Neuronal stem cell (in vitro differentiated cells): ENCODE data around the gene LYPD5.

ENCODE experiments used
- DNase-seq: peaks from one replicate; pipeline ENCODE4 v3.0.0-alpha.2; 2013; ENCODE audit warnings: low spot score
- H2AFZ ChIP-seq: one replicate; pipeline ENCODE4 v1.6.1; 2013; ENCODE audit warnings: mild to moderate bottlenecking, low read length, inconsistent platforms
- H2AK5ac ChIP-seq: 2 replicates; pipeline ENCODE4 v1.6.1; 2013; ENCODE audit warnings: low read depth, mild to moderate bottlenecking, inconsistent platforms, low read length, moderate library complexity, mixed read lengths
- H2BK120ac ChIP-seq: 2 replicates; pipeline ENCODE4 v1.6.1; 2013; ENCODE audit warnings: low read depth, mild to moderate bottlenecking, inconsistent platforms, low read length, moderate library complexity, mixed read lengths
- H2BK12ac ChIP-seq: one replicate; pipeline ENCODE4 v1.6.1; 2013; ENCODE audit warnings: low read length, inconsistent platforms
- H2BK15ac ChIP-seq: 2 replicates; pipeline ENCODE4 v1.6.1; 2013; ENCODE audit warnings: mild to moderate bottlenecking, low read length, inconsistent platforms, mixed read lengths
- H2BK5ac ChIP-seq: one replicate; pipeline ENCODE4 v1.6.1; 2013; ENCODE audit warnings: inconsistent platforms, mild to moderate bottlenecking, low read length, moderate library complexity
- H3K14ac ChIP-seq: one replicate; pipeline ENCODE4 v1.6.1; 2013; ENCODE audit warnings: low read length, inconsistent platforms
- H3K18ac ChIP-seq: 2 replicates; pipeline ENCODE4 v1.6.1; 2013; ENCODE audit warnings: low read length, inconsistent platforms
- H3K23ac ChIP-seq: 2 replicates; pipeline ENCODE4 v1.6.1; 2013; ENCODE audit warnings: low read depth, mild to moderate bottlenecking, mixed read lengths, low read length, inconsistent platforms; ENCODE audit not compliant: poor library complexity
- H3K27ac ChIP-seq: replicated peaks from 3 replicates; pipeline ENCODE4 v1.5.1; 2013; ENCODE audit warnings: low read length, inconsistent platforms
- H3K27me3 ChIP-seq, 3 experiments: 2 replicates each; pipeline ENCODE4 v1.6.1; 2013; ENCODE audit warnings: low read length in 3 of 3, mild to moderate bottlenecking in 2 of 3, inconsistent platforms in 1 of 3, low read depth in 1 of 3, mixed read lengths in 1 of 3, moderate library complexity in 1 of 3; ENCODE audit not compliant: control insufficient read depth in 3 of 3, insufficient read depth in 3 of 3
- H3K36me3 ChIP-seq, 2 donors: replicated peaks in 1 of 2; 2 replicates each; pipeline ENCODE4 v1.6.1; 2013; ENCODE audit warnings: low read length in 2 of 2; ENCODE audit not compliant: control insufficient read depth in 2 of 2, insufficient read depth in 2 of 2
- H3K4ac ChIP-seq: 2 replicates; pipeline ENCODE4 v1.6.1; 2013; ENCODE audit warnings: inconsistent platforms, mild to moderate bottlenecking, low read length, moderate library complexity
- H3K4me1 ChIP-seq, 2 donors: 1 replicate in 1 of 2; 2 replicates in 1 of 2; pipeline ENCODE4 v1.6.1; 2013; ENCODE audit warnings: low read length in 2 of 2, low read depth in 1 of 2; ENCODE audit not compliant: control insufficient read depth in 2 of 2, insufficient read depth in 1 of 2
- H3K4me2 ChIP-seq: one replicate; pipeline ENCODE4 v1.6.1; 2013; ENCODE audit warnings: mild to moderate bottlenecking, low read length, inconsistent platforms; ENCODE audit not compliant: insufficient read depth, poor library complexity, severe bottlenecking
- H3K4me3 ChIP-seq, 2 donors: 2 replicates each; pipeline ENCODE4 v1.5.1; 2013; ENCODE audit warnings: low read length in 2 of 2, mild to moderate bottlenecking in 2 of 2, inconsistent platforms in 1 of 2, moderate library complexity in 1 of 2
- H3K79me1 ChIP-seq: one replicate; pipeline ENCODE4 v1.6.1; 2013; ENCODE audit warnings: low read depth, mild to moderate bottlenecking, inconsistent platforms, low read length, moderate library complexity
- H3K9ac ChIP-seq: one replicate; pipeline ENCODE4 v1.6.1; 2013; ENCODE audit warnings: mild to moderate bottlenecking, low read depth, low read length, inconsistent platforms; ENCODE audit not compliant: poor library complexity
- H3K9me3 ChIP-seq, 2 donors: replicated peaks in 1 of 2; 2 replicates each; pipeline versions ENCODE3 to v1.6.1; 2013; ENCODE audit warnings: low read length in 2 of 2, mild to moderate bottlenecking in 2 of 2, inconsistent platforms in 1 of 2, low read depth in 1 of 2, mixed read lengths in 1 of 2, moderate library complexity in 1 of 2; ENCODE audit not compliant: control insufficient read depth in 2 of 2, insufficient read depth in 1 of 2
- H4K8ac ChIP-seq: one replicate; pipeline ENCODE4 v1.6.1; 2013; ENCODE audit warnings: low read depth, mild to moderate bottlenecking, inconsistent platforms, low read length, moderate library complexity
- H4K91ac ChIP-seq: one replicate; pipeline ENCODE4 v1.6.1; 2013; ENCODE audit warnings: low read length, low read depth, mild to moderate bottlenecking, inconsistent platforms; ENCODE audit not compliant: poor library complexity
- WGBS, 2 donors: extraction: QIAGEN DNeasy Blood & Tissue Kit; methylation state at CpG; one replicate each; pipeline ENCODE4 v1.1.7; 2013; ENCODE audit warnings: missing lambda C conversion rate in 2 of 2, mixed read lengths in 1 of 2; ENCODE audit not compliant: insufficient read length in 2 of 2, insufficient replicate concordance in 1 of 2; ENCODE audit errors: extremely low coverage in 2 of 2; 5-methylcytosine and 5-hydroxymethylcytosine counted together

LYPD5 gene

GRCh38 chr19:43759515-43759914, 42.7 kb downstream of the LYPD5 start:
- Histone ChIP-seq H3K4me3 (no peak overlapping the region), H4K91ac (no peak overlapping the region), H3K9ac (no peak overlapping the region), H3K27ac (no peak overlapping the region), H4K8ac (no peak overlapping the region), H3K4me1 (peaks cover 0 to 6% of the 10 kb centered on the region in 2 donors), H2BK12ac (no peak overlapping the region), H3K14ac (no peak overlapping the region), H2AK5ac (no peak overlapping the region), H3K4ac (no peak overlapping the region), H3K27me3 (no peaks in the 10 kb centered on the region), H3K9me3 (no peaks in the 10 kb centered on the region), H3K79me1 (no peaks in the 10 kb centered on the region), H3K23ac (no peak overlapping the region), H2BK15ac (no peak overlapping the region), H3K36me3 (peaks cover 0 to 8% of the 10 kb centered on the region in 2 donors), H3K18ac (no peak overlapping the region), H2AFZ (peak overlapping the region; percentile 42), H3K4me2 (no peak overlapping the region), H2BK5ac (no peak overlapping the region), H2BK120ac (no peak overlapping the region)
- no CpG with 5 or more reads among the region's 5 CpGs for WGBS, 2 donors
- DNase-seq, result no peak

- Histone ChIP-seq H3K79me1 (peaks cover 3% of the 10 kb centered on the region), H3K4ac (no peak overlapping the region), H3K18ac (peak overlapping the region; percentile 98), H3K9ac (peak overlapping the region; percentile 93), H3K36me3 (peaks cover 6 to 29% of the 10 kb centered on the region in 2 donors), H3K4me2 (peak overlapping the region; percentile 92), H3K27me3 (no peaks in the 10 kb centered on the region), H3K4me3 (peak overlapping the region; percentile 86 to 94), H2BK120ac (no peak overlapping the region), H4K91ac (peak overlapping the region; percentile 48), H2BK5ac (peak overlapping the region; percentile 77), H4K8ac (peak overlapping the region; percentile 90), H2AFZ (peak overlapping the region; percentile 99), H2BK12ac (peak overlapping the region; percentile 93), H3K23ac (peak overlapping the region; percentile 95), H3K27ac (peak overlapping the region; percentile 92), H3K14ac (peak overlapping the region; percentile 58), H2AK5ac (peak overlapping the region; percentile 93), H3K9me3 (no peaks in the 10 kb centered on the region), H3K4me1 (peaks cover 0 to 6% of the 10 kb centered on the region in 2 donors), H2BK15ac (peak overlapping the region; percentile 98)
- peak; percentile 58 for DNase-seq
- no CpG with 5 or more reads among the region's 28 CpGs for WGBS, 2 donors
Observed at GRCh38 chr19:43755256-43755801, 46.9 kb downstream of the LYPD5 start.

GRCh38 chr19:43754503-43755255, 47.6 kb downstream of the LYPD5 start, which contains the start of gene SMG9:
Gene SMG9, minus strand, starts transcription at chr19:43754962. Its CDS starts 4,221 bp downstream, at chr19:43750741.
- Histone ChIP-seq H3K4me1 (peaks cover 0 to 6% of the 10 kb centered on the region in 2 donors), H3K4ac (no peak within 1 kb of the TSS), H2BK120ac (no peak within 1 kb of the TSS), H4K8ac (peak within 1 kb of the TSS; percentile 90), H4K91ac (peak within 1 kb of the TSS; percentile 93), H3K36me3 (peaks cover 11 to 36% of the 10 kb centered on the region in 2 donors), H3K14ac (peak within 1 kb of the TSS; percentile 59), H3K4me3 (peak within 1 kb of the TSS; percentile 86 to 94), H3K9ac (peak within 1 kb of the TSS; percentile 94), H3K18ac (peak within 1 kb of the TSS; percentile 100), H2BK15ac (peak within 1 kb of the TSS; percentile 98), H2AFZ (peak within 1 kb of the TSS; percentile 99), H3K79me1 (peaks cover 3% of the 10 kb centered on the region), H3K27me3 (no peaks in the 10 kb centered on the region), H3K4me2 (peak within 1 kb of the TSS; percentile 92), H2BK12ac (peak within 1 kb of the TSS; percentile 93), H3K23ac (peak within 1 kb of the TSS; percentile 95), H3K27ac (peak within 1 kb of the TSS; percentile 99), H2AK5ac (peak within 1 kb of the TSS; percentile 93), H2BK5ac (peak within 1 kb of the TSS; percentile 77), H3K9me3 (no peaks in the 10 kb centered on the region)
- DNase-seq, result peak; percentile 99
- no CpG with 5 or more reads among the region's 79 CpGs for WGBS, 2 donors

GRCh38 chr19:43754253-43754502, 48.1 kb downstream of the LYPD5 start:
- Histone ChIP-seq H3K27ac (peak overlapping the region; percentile 51), H3K79me1 (peaks cover 3% of the 10 kb centered on the region), H3K4ac (no peak overlapping the region), H2AK5ac (no peak overlapping the region), H4K91ac (no peak overlapping the region), H3K36me3 (peaks cover 16 to 41% of the 10 kb centered on the region in 2 donors), H3K9ac (peak overlapping the region; percentile 76), H2BK12ac (no peak overlapping the region), H3K4me1 (peaks cover 0 to 2% of the 10 kb centered on the region in 2 donors), H2BK15ac (no peak overlapping the region), H3K9me3 (no peaks in the 10 kb centered on the region), H2AFZ (peak overlapping the region; percentile 99), H3K14ac (no peak overlapping the region), H2BK5ac (peak overlapping the region; percentile 9), H3K27me3 (no peaks in the 10 kb centered on the region), H3K4me2 (peak overlapping the region; percentile 60), H3K23ac (no peak overlapping the region), H3K18ac (peak overlapping the region; percentile 93), H4K8ac (no peak overlapping the region), H3K4me3 (peak overlapping the region; percentile 86 to 94), H2BK120ac (no peak overlapping the region)
- no peak for DNase-seq
- no CpG with 5 or more reads among the region's 11 CpGs for WGBS, 2 donors
